H1 (cell line): Measurements from ENCODE around the gene SLC22A31. TPM values are rescaled to one million over a fixed set of nuclear protein-coding genes. Genes with fewer than 3 reads are reported as not detected.

Experiments
- CTCF ChIA-PET: fragments of 300-600 bp; sonication (Branson Sonifier 250); formaldehyde crosslinking; loops from one replicate; lab custom pipeline; 2021; ENCODE audit not compliant: partially characterized antibody; lab: Charles Lee
- POLR2A ChIA-PET: fragments of 300-600 bp; sonication (Branson Sonifier 250); formaldehyde crosslinking; loops from one replicate; lab custom pipeline; 2021; ENCODE audit warnings: inconsistent platforms; ENCODE audit not compliant: partially characterized antibody; lab: Charles Lee
- DNase-seq, 2 experiments: peaks; one replicate each; pipeline versions ENCODE4 v3.0.0 to v3.0.0-alpha.2; 2010 to 2022; ENCODE audit warnings: low spot score in 2 of 2, low read depth in 1 of 2, mixed read lengths in 1 of 2
- FAIRE-seq: peaks from 2 replicates; lab custom pipeline; 2011; peaks lifted over from hg19 to GRCh38; lab: Jason Lieb, UNC
- H2AFZ ChIP-seq: 2 replicates; pipeline ENCODE4 v1.8.1; 2012; ENCODE audit warnings: low read length, inconsistent platforms
- H2AK5ac ChIP-seq: 2 replicates; pipeline ENCODE4 v1.6.1; 2013; ENCODE audit warnings: low read depth, low read length
- H2BK120ac ChIP-seq: replicated peaks from 2 replicates; pipeline ENCODE3; 2013; ENCODE audit warnings: low read depth, low read length, inconsistent platforms
- H2BK12ac ChIP-seq: 2 replicates; pipeline ENCODE4 v1.6.1; 2013; ENCODE audit warnings: low read depth, low read length
- H2BK15ac ChIP-seq: 2 replicates; pipeline ENCODE4 v1.6.1; 2013; ENCODE audit warnings: low read length
- H2BK20ac ChIP-seq: 2 replicates; pipeline ENCODE4 v1.6.1; 2013; ENCODE audit warnings: low read length
- H2BK5ac ChIP-seq: 2 replicates; pipeline ENCODE4 v1.6.1; 2013; ENCODE audit warnings: low read depth, low read length
- H3K14ac ChIP-seq: 2 replicates; pipeline ENCODE4 v1.6.1; 2013; ENCODE audit warnings: inconsistent platforms; ENCODE audit not compliant: insufficient read length
- H3K18ac ChIP-seq: 2 replicates; pipeline ENCODE4 v1.6.1; 2013; ENCODE audit warnings: low read length; ENCODE audit errors: extremely low read depth
- H3K23ac ChIP-seq: 2 replicates; pipeline ENCODE4 v1.6.1; 2013; ENCODE audit warnings: inconsistent platforms; ENCODE audit not compliant: insufficient read length
- H3K23me2 ChIP-seq: 2 replicates; pipeline ENCODE4 v1.6.1; 2013; ENCODE audit warnings: low read depth, low read length
- H3K27ac ChIP-seq: 2 replicates; pipeline ENCODE4 v1.6.1; 2011; ENCODE audit warnings: low read depth, low read length, inconsistent platforms
- H3K27me3 ChIP-seq, 4 experiments: replicated peaks in 1 of 4; 1 replicate in 1 of 4; 2 replicates in 3 of 4; pipeline versions ENCODE4 v1.6.1 to v1.8.1; 2011 to 2013; ENCODE audit warnings: low read length in 3 of 4, mild to moderate bottlenecking in 3 of 4, inconsistent platforms in 2 of 4, mixed read lengths in 2 of 4, moderate library complexity in 1 of 4; ENCODE audit not compliant: control insufficient read depth in 3 of 4, insufficient read depth in 3 of 4; ENCODE audit errors: extremely low read depth in 1 of 4
- H3K36me3 ChIP-seq, 4 experiments: 2 replicates each; pipeline versions ENCODE4 v1.6.1 to v1.8.1; 2011 to 2013; ENCODE audit warnings: mild to moderate bottlenecking in 4 of 4, low read length in 3 of 4, moderate library complexity in 2 of 4, control low read depth in 1 of 4, inconsistent platforms in 1 of 4; ENCODE audit not compliant: insufficient read depth in 4 of 4, control insufficient read depth in 2 of 4
- H3K4ac ChIP-seq: replicated peaks from 2 replicates; pipeline ENCODE3; 2013; ENCODE audit warnings: low read length, low read depth, mixed read lengths, inconsistent platforms; ENCODE audit not compliant: insufficient read length
- H3K4me1 ChIP-seq, 4 experiments: replicated peaks in 1 of 4; 1 replicate in 1 of 4; 2 replicates in 3 of 4; pipeline versions ENCODE4 v1.6.1 to v1.8.1; 2011 to 2013; ENCODE audit warnings: low read length in 3 of 4, inconsistent platforms in 2 of 4, mixed read lengths in 1 of 4; ENCODE audit not compliant: insufficient read depth in 4 of 4, control insufficient read depth in 3 of 4
- H3K4me2 ChIP-seq, 2 experiments: 2 replicates each; pipeline versions ENCODE4 v1.6.1 to v1.8.1; 2011 to 2013; ENCODE audit warnings: low read depth in 2 of 2, low read length in 2 of 2, control low read depth in 1 of 2, inconsistent platforms in 1 of 2, mild to moderate bottlenecking in 1 of 2; ENCODE audit not compliant: insufficient read depth in 1 of 2
- H3K4me3 ChIP-seq, 4 experiments: fragments of 200-600, 300-600 bp in 1 of 4; sonication (generic), shearing (Covaris generic), sonication (Bioruptor Twin) in 1 of 4; 2 replicates each; pipeline versions ENCODE4 v1.5.1 to v1.8.1; 2011 to 2016; ENCODE audit warnings: low read length in 4 of 4, low read depth in 3 of 4, control low read depth in 2 of 4, inconsistent platforms in 2 of 4, mild to moderate bottlenecking in 2 of 4, mixed read lengths in 1 of 4, moderate library complexity in 1 of 4; ENCODE audit not compliant: insufficient read depth in 2 of 4; ENCODE audit errors: extremely low read depth in 1 of 4
- H3K56ac ChIP-seq: replicated peaks from 2 replicates; pipeline ENCODE3; 2013; ENCODE audit warnings: low read depth, mild to moderate bottlenecking, mixed read lengths, low read length, inconsistent platforms; ENCODE audit not compliant: insufficient read length
- H3K79me1 ChIP-seq: 2 replicates; pipeline ENCODE4 v1.6.1; 2013; ENCODE audit warnings: low read depth, low read length, control low read depth
- H3K79me2 ChIP-seq, 2 experiments: 2 replicates each; pipeline versions ENCODE4 v1.6.1 to v1.8.1; 2012 to 2013; ENCODE audit warnings: low read length in 2 of 2, mild to moderate bottlenecking in 2 of 2, inconsistent platforms in 1 of 2; ENCODE audit not compliant: insufficient read depth in 2 of 2, control insufficient read depth in 1 of 2
- H3K9ac ChIP-seq, 4 experiments: replicated peaks in 1 of 4; 1 replicate in 1 of 4; 2 replicates in 3 of 4; pipeline versions ENCODE4 v1.6.1 to v1.8.1; 2011 to 2013; ENCODE audit warnings: low read depth in 3 of 4, low read length in 3 of 4, control low read depth in 2 of 4, mild to moderate bottlenecking in 2 of 4, moderate library complexity in 2 of 4, inconsistent platforms in 1 of 4; ENCODE audit errors: extremely low read depth in 1 of 4
- H3K9me3 ChIP-seq, 2 experiments: 2 replicates each; pipeline versions ENCODE4 v1.6.1 to v1.8.1; 2012 to 2013; ENCODE audit warnings: mild to moderate bottlenecking in 2 of 2, moderate library complexity in 2 of 2, control low read depth in 1 of 2, inconsistent platforms in 1 of 2, low read depth in 1 of 2, low read length in 1 of 2, mixed read lengths in 1 of 2; ENCODE audit not compliant: insufficient read depth in 2 of 2
- H4K20me1 ChIP-seq, 2 experiments: replicated peaks in 1 of 2; 2 replicates each; pipeline versions ENCODE3 to v1.8.1; 2011 to 2013; ENCODE audit warnings: inconsistent platforms in 2 of 2, low read length in 2 of 2, mild to moderate bottlenecking in 1 of 2; ENCODE audit not compliant: insufficient read depth in 2 of 2, control insufficient read depth in 1 of 2
- H4K5ac ChIP-seq: 2 replicates; pipeline ENCODE4 v1.6.1; 2013; ENCODE audit warnings: low read length, low read depth, mixed read lengths, inconsistent platforms; ENCODE audit not compliant: insufficient read length
- H4K8ac ChIP-seq: 2 replicates; pipeline ENCODE4 v1.8.0; 2013; ENCODE audit warnings: mild to moderate bottlenecking, moderate library complexity, low read length, inconsistent platforms; ENCODE audit not compliant: insufficient read depth; ENCODE audit errors: extremely low read depth
- H4K91ac ChIP-seq: replicated peaks from 2 replicates; pipeline ENCODE3; 2013; ENCODE audit warnings: low read length, mixed read lengths, inconsistent platforms; ENCODE audit not compliant: insufficient read length
- ATF2 ChIP-seq: IDR thresholded peaks from 2 replicates; pipeline ENCODE4 v1.6.1; 2012; ENCODE audit warnings: low read length, inconsistent platforms
- BRCA1 ChIP-seq: IDR thresholded peaks from 2 replicates; pipeline ENCODE4 v1.6.1; 2012; ENCODE audit warnings: low read depth, low read length, improper control_type of control experiment
- CHD2 ChIP-seq: IDR thresholded peaks from 2 replicates; pipeline ENCODE4 v1.6.1; 2012; ENCODE audit warnings: low read length, improper control_type of control experiment
- KDM1A ChIP-seq: fragments of 200-600, 300-600 bp; sonication (generic); IDR thresholded peaks from 2 replicates; pipeline ENCODE4 v1.7.1; 2016; ENCODE audit warnings: mild to moderate bottlenecking, low read length, borderline replicate concordance
- KDM4A ChIP-seq: IDR thresholded peaks from one replicate; pipeline ENCODE4 v1.7.1; 2012; ENCODE audit warnings: low read depth, mild to moderate bottlenecking, moderate library complexity, low read length, inconsistent platforms; ENCODE audit not compliant: severe bottlenecking
- MAFK ChIP-seq: IDR thresholded peaks from 2 replicates; pipeline ENCODE4 v1.6.1; 2012; ENCODE audit warnings: low read depth, mild to moderate bottlenecking, improper control_type of control experiment, low read length
- PHF8 ChIP-seq: fragments of 200-600 bp; sonication (generic); conservative IDR thresholded peaks from 2 replicates; pipeline ENCODE4 v1.7.1; 2012; ENCODE audit warnings: low read depth, mild to moderate bottlenecking, inconsistent platforms, low read length, moderate library complexity
- POLR2A ChIP-seq, 2 experiments: IDR thresholded peaks; 1 replicate in 1 of 2; 2 replicates in 1 of 2; pipeline ENCODE4 v1.6.1; 2011; ENCODE audit warnings: low read depth in 2 of 2, low read length in 2 of 2, mild to moderate bottlenecking in 2 of 2; ENCODE audit errors: control extremely low read depth in 1 of 2
- RFX5 ChIP-seq: IDR thresholded peaks from 2 replicates; pipeline ENCODE4 v1.6.1; 2011; ENCODE audit warnings: low read depth, low read length, improper control_type of control experiment, borderline replicate concordance
- TBP ChIP-seq: IDR thresholded peaks from 2 replicates; pipeline ENCODE4 v1.6.1; 2011; ENCODE audit warnings: low read depth, low read length, improper control_type of control experiment
- TEAD4 ChIP-seq: IDR thresholded peaks from 2 replicates; pipeline ENCODE4 v1.6.1; 2012; ENCODE audit warnings: low read depth, low read length, inconsistent platforms, mixed read lengths
- YY1 ChIP-seq: IDR thresholded peaks from 2 replicates; pipeline ENCODE4 v1.6.1; 2011; ENCODE audit warnings: low read depth, mild to moderate bottlenecking, low read length
- WGBS, 2 experiments: shearing (Covaris generic) in 1 of 2; methylation state at CpG; one replicate each; pipeline versions ENCODE4 v1.1.6 to v1.1.7; 2013 to 2015; ENCODE audit warnings: low lambda C conversion rate in 2 of 2, mixed read lengths in 2 of 2, inconsistent platforms in 1 of 2, low coverage in 1 of 2, missing lambda C conversion rate in 1 of 2; ENCODE audit not compliant: insufficient replicate concordance in 2 of 2, insufficient coverage in 1 of 2, insufficient read length in 1 of 2; ENCODE audit errors: extremely low coverage in 1 of 2, missing lambda C conversion rate in 1 of 2; 5-methylcytosine and 5-hydroxymethylcytosine counted together
- polyA plus RNA-seq, 7 experiments: library from polyadenylated mRNA; depleted of rRNA in 3 of 7; stranded (reverse) in 5 of 7; unstranded in 2 of 7; fragments of >200 nt in 5 of 7; fragments of 200-250 nt in 2 of 7; gene quantifications; 1 replicate in 5 of 7; 2 replicates in 1 of 7; 4 replicates in 1 of 7; pipeline versions ENCODE4 v1.2.1 to v1.2.3, GENCODE V29; 2011 to 2013; ENCODE audit warnings: missing spikeins in 2 of 7, mixed read lengths in 2 of 7
- total RNA-seq: library from RNA; stranded (reverse); fragmentation: NEBNext Ultra II Directional; extraction: Animal tissue kit (Norgen Biotek cat#: 25700); gene quantifications from 2 replicates; pipeline ENCODE4 v1.2.1, GENCODE V29; 2021

The SLC22A31 gene
- total and polyA plus RNA-seq, 2 of the 8 experiments (the other 6 are each of a cell fraction or from before 2014, with no cell fraction given): 7.7 to 10.6 TPM

- no peak overlapping the region for H2BK15ac ChIP-seq
- H3K4me3 ChIP-seq: no peak overlapping the region
- H3K56ac ChIP-seq: no peak overlapping the region
- H4K20me1 ChIP-seq: peaks cover 0 to 4% of the 10 kb centered on the region in 2 experiments
- H3K14ac ChIP-seq: no peak overlapping the region
- no peak overlapping the region for H3K4ac ChIP-seq
- no peak overlapping the region for H4K91ac ChIP-seq
- H3K23ac ChIP-seq: no peak overlapping the region
- H3K79me2 ChIP-seq: no peaks in the 10 kb centered on the region
- H4K5ac ChIP-seq: no peak overlapping the region
- no peaks in the 10 kb centered on the region; a peak in 1 of 4 replicates for H3K9me3 ChIP-seq
- 82% methylated on average over 18 of the region's 19 CpGs; no CpG with 5 or more reads in 1 of the 2 experiments for WGBS, 2 experiments
- no peak overlapping the region for H3K27ac ChIP-seq
- peaks cover 4% of the 10 kb centered on the region; the same call in 1 of the 2 replicates for H3K23me2 ChIP-seq
- no peak overlapping the region for H2AFZ ChIP-seq
- H3K27me3 ChIP-seq: peaks cover 0 to 9% (median 6%) of the 10 kb centered on the region in 4 experiments; a peak in 6 of 7 replicates
- no peak overlapping the region for H3K4me2 ChIP-seq
- no peak overlapping the region for H2BK20ac ChIP-seq
- no peak overlapping the region for H2BK12ac ChIP-seq
- DNase-seq (peak in 1 of 2 experiments; percentile 50), FAIRE-seq (no peak)
- POLR2A ChIA-PET: interaction anchor here (0.6 to 0.9 kb wide), 2 partner anchors 10 to 30 kb away, joined by 3 read pairs; partner anchors contain the start of gene ZNF778
- H3K18ac ChIP-seq: no peak overlapping the region
- H3K79me1 ChIP-seq: no peaks in the 10 kb centered on the region
- no peak overlapping the region for H2BK5ac ChIP-seq
- H2AK5ac ChIP-seq: no peak overlapping the region
- no peaks in the 10 kb centered on the region; a peak in 1 of 7 replicates for H3K4me1 ChIP-seq
- H4K8ac ChIP-seq: no peak overlapping the region
- CTCF ChIA-PET: interaction anchor here (1.1 kb wide), 1 partner anchor 31 kb away, joined by 3 read pairs; no protein-coding TSS in a partner anchor
- no peaks in the 10 kb centered on the region for H3K36me3 ChIP-seq
- H3K9ac ChIP-seq: no peak overlapping the region
- no peak overlapping the region for H2BK120ac ChIP-seq
- TF ChIP-seq KDM1A (no peak; the same call in 1 of the 2 replicates), KDM4A (no peak), MAFK (no peak), CHD2 (no peak), TBP (no peak), YY1 (no peak), TEAD4 (no peak), RFX5 (no peak), PHF8 (no peak), BRCA1 (no peak), ATF2 (no peak), POLR2A (IDR thresholded peaks at IDR 0.05; ENCODE audit: control extremely low read depth in 1 of 2, low read depth in 2 of 2, low read length in 2 of 2) (no peak)
Observed at GRCh38 chr16:89187032-89187769, 13.1 kb downstream of the SLC22A31 start.
